GM23338 (cell line): ENCODE measurements around the gene DYNC2H1. TPM values are rescaled to one million over a fixed set of nuclear protein-coding genes. Genes with fewer than 3 reads are reported as not detected.

Source experiments
- ATAC-seq: fragments of 200-7000 bp; cut with Tn5 transposase; 3 replicates; pipeline ENCODE4 v1.9.1; 2020
- DNase-seq: peaks from one replicate; pipeline ENCODE4 v3.0.0-alpha.2; 2015; ENCODE audit warnings: low spot score
- H2AFZ ChIP-seq: fragments of 200-600 bp; sonication (generic); 2 replicates; pipeline ENCODE4 v1.8.0; 2016; ENCODE audit warnings: antibody characterized with exemption, mild to moderate bottlenecking, moderate library complexity
- H3F3A ChIP-seq: fragments of 200-600 bp; sonication (generic); replicated peaks from 2 replicates; pipeline ENCODE4 v1.8.0; 2017; ENCODE audit warnings: antibody characterized with exemption, mixed run types, low read depth
- H3K27ac ChIP-seq: fragments of 200-600 bp; sonication (generic); 2 replicates; pipeline ENCODE4 v1.6.1; 2016; ENCODE audit warnings: low read depth
- H3K27me3 ChIP-seq: fragments of 200-600 bp; sonication (generic); 2 replicates; pipeline ENCODE4 v1.8.0; 2016; ENCODE audit warnings: mild to moderate bottlenecking, mixed run types, moderate library complexity; ENCODE audit not compliant: insufficient read depth
- H3K36me3 ChIP-seq: fragments of 200-600 bp; sonication (generic); 2 replicates; pipeline ENCODE4 v1.8.0; 2016; ENCODE audit warnings: mild to moderate bottlenecking; ENCODE audit not compliant: insufficient read depth
- H3K4me1 ChIP-seq: fragments of 200-600 bp; sonication (generic); 2 replicates; pipeline ENCODE4 v1.8.0; 2016; ENCODE audit warnings: mild to moderate bottlenecking, moderate library complexity; ENCODE audit not compliant: insufficient read depth
- H3K4me2 ChIP-seq: fragments of 200-600 bp; sonication (generic); 2 replicates; pipeline ENCODE4 v1.7.1; 2017; ENCODE audit warnings: mixed run types
- H3K4me3 ChIP-seq: fragments of 200-600 bp; sonication (generic); 2 replicates; pipeline ENCODE4 v1.6.1; 2016; ENCODE audit warnings: mixed run types
- H3K79me2 ChIP-seq: fragments of 200-600 bp; sonication (generic); replicated peaks from 2 replicates; pipeline ENCODE4 v1.8.0; 2017; ENCODE audit warnings: mild to moderate bottlenecking; ENCODE audit not compliant: insufficient read depth
- H3K9me2 ChIP-seq: fragments of 200-600 bp; sonication (generic); 2 replicates; pipeline ENCODE4 v1.8.0; 2017; ENCODE audit not compliant: insufficient read depth
- H4K20me1 ChIP-seq: fragments of 200-600 bp; sonication (generic); replicated peaks from 2 replicates; pipeline ENCODE4 v1.8.0; 2017; ENCODE audit warnings: mild to moderate bottlenecking; ENCODE audit not compliant: insufficient read depth
- H3K27ac Mint-ChIP-seq: 2 replicates; pipeline ENCODE4 v1.8.0; 2020; ENCODE audit warnings: inconsistent platforms, mild to moderate bottlenecking, moderate library complexity, mixed read lengths
- H3K27me3 Mint-ChIP-seq: 3 replicates; pipeline ENCODE4 v1.8.0; 2022; ENCODE audit warnings: low read depth, mild to moderate bottlenecking, moderate library complexity, mixed read lengths, inconsistent platforms; ENCODE audit not compliant: insufficient read depth, poor library complexity
- H3K36me3 Mint-ChIP-seq: 3 replicates; pipeline ENCODE4 v1.8.0; 2021; ENCODE audit warnings: low read depth, mild to moderate bottlenecking, inconsistent platforms, moderate library complexity, mixed read lengths
- H3K4me1 Mint-ChIP-seq: 3 replicates; pipeline ENCODE4 v1.8.0; 2020; ENCODE audit warnings: mild to moderate bottlenecking, inconsistent platforms, mixed read lengths
- H3K4me3 Mint-ChIP-seq: 3 replicates; pipeline ENCODE4 v1.8.0; 2021; ENCODE audit warnings: moderate library complexity, mild to moderate bottlenecking, inconsistent platforms, mixed read lengths
- H3K9me3 Mint-ChIP-seq: 3 replicates; pipeline ENCODE4 v1.8.0; 2020; ENCODE audit warnings: moderate library complexity, mild to moderate bottlenecking, inconsistent platforms, mixed read lengths
- CREB1 ChIP-seq: fragments of 250-450 bp; sonication (Bioruptor Pico); IDR thresholded peaks from 2 replicates; pipeline ENCODE4 v1.5.0; 2020; ENCODE audit warnings: low read depth, mild to moderate bottlenecking, moderate library complexity
- EZH2 ChIP-seq: fragments of 200-600 bp; sonication (generic); IDR thresholded peaks from one replicate; pipeline ENCODE4 v1.8.0; 2017; ENCODE audit warnings: antibody characterized with exemption, mild to moderate bottlenecking, low read depth; ENCODE audit not compliant: unreplicated experiment
- EZH2phosphoT487 ChIP-seq: fragments of 200-600 bp; sonication (generic); IDR thresholded peaks from one replicate; pipeline ENCODE4 v1.8.1; 2018; ENCODE audit warnings: antibody characterized with exemption; ENCODE audit not compliant: unreplicated experiment
- JUNB ChIP-seq: IDR thresholded peaks from one replicate; pipeline ENCODE4 v1.6.1; 2016; ENCODE audit warnings: antibody characterized with exemption; ENCODE audit not compliant: unreplicated experiment
- POLR2AphosphoS5 ChIP-seq: IDR thresholded peaks from 2 replicates; pipeline ENCODE4 v1.6.1; 2016; ENCODE audit warnings: antibody characterized with exemption, low read depth
- STAT1 ChIP-seq: IDR thresholded peaks from one replicate; pipeline ENCODE4 v1.6.1; 2016; ENCODE audit warnings: antibody characterized with exemption; ENCODE audit not compliant: unreplicated experiment
- ZNF114 ChIP-seq: fragments of 250-450 bp; sonication (Bioruptor Pico); IDR thresholded peaks from 2 replicates; pipeline ENCODE4 v1.5.0; 2020; ENCODE audit warnings: mild to moderate bottlenecking, moderate library complexity
- ZNF331 ChIP-seq: fragments of 250-450 bp; sonication (Bioruptor Pico); IDR thresholded peaks from 2 replicates; pipeline ENCODE4 v1.5.0; 2020; ENCODE audit warnings: low read depth, mild to moderate bottlenecking, moderate library complexity
- polyA plus RNA-seq: library from polyadenylated mRNA; unstranded; fragments of >200 nt; fragmentation: Nextera tagmentation; extraction: Ambion mirVana; gene quantifications from 2 replicates; pipeline ENCODE4 v1.2.1, GENCODE V29; 2016
- total RNA-seq: library from RNA; depleted of rRNA; stranded (reverse); fragments of >200 nt; shearing (Covaris generic); gene quantifications from 2 replicates; pipeline ENCODE4 v1.2.3, GENCODE V29; 2014
- TF ChIP-seq, protein P1 (sequence below): IDR thresholded peaks from 2 replicates; pipeline ENCODE4 v1.6.1; 2016; ENCODE audit warnings: antibody characterized with exemption
- TF ChIP-seq, protein P2 (sequence below), 2 experiments: fragments of 200-600 bp in 1 of 2; sonication (generic) in 1 of 2; conservative IDR thresholded peaks; 2 replicates each; pipeline versions ENCODE4 v1.5.1 to v1.6.1; 2016 to 2017; ENCODE audit warnings: antibody characterized with exemption in 2 of 2, low read depth in 2 of 2, mild to moderate bottlenecking in 2 of 2, moderate library complexity in 1 of 2
- TF ChIP-seq, protein P3 (sequence below): fragments of 250-450 bp; sonication (Bioruptor Pico); IDR thresholded peaks from 2 replicates; pipeline ENCODE4 v1.5.0; 2020; ENCODE audit warnings: mild to moderate bottlenecking, moderate library complexity

DYNC2H1 gene
- total and polyA plus RNA-seq, 2 experiments from 2014 or later: 19.3 to 22.5 TPM

DNA sequence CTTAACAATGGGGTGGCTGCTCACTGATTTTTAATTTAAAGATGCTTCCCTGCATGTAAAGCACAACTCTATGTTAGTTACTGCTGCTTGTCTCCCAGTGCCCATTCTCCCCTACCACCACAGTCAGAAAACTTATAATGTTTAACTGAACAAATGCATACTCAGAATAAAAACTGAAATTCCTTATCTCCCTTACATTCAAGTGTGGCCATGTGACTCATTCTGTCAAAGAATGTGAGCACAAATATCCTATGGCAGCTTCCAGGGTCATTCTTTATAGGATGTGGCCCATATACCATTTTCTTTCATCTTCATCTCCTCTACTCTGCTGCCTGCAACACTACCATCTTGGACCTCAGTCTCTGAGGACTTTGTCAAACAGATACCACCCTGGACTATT is 374.8 kb downstream of the DYNC2H1 start:
- no peak overlapping the region; the same call in 1 of the 2 replicates for H2AFZ ChIP-seq
- peaks cover 10% of the 10 kb centered on the region; the same call in 1 of the 2 replicates for H3K9me2 ChIP-seq
- H3K4me1 ChIP-seq: 0 out of 2 replicates have a peak, but pooled peaks cover 4% of the 10 kb centered on the region
- no peaks in the 10 kb centered on the region for H4K20me1 ChIP-seq
- peaks cover 15% of the 10 kb centered on the region for H3K36me3 Mint-ChIP-seq
- no peaks in the 10 kb centered on the region for H3K27me3 Mint-ChIP-seq
- ATAC-seq: no peak
- no peak overlapping the region for H3K4me3 Mint-ChIP-seq
- no peak overlapping the region; the same call in 1 of the 2 replicates for H3K27ac Mint-ChIP-seq
- H3K27me3 ChIP-seq: no peaks in the 10 kb centered on the region
- H3K27ac ChIP-seq: no peak overlapping the region
- no peaks in the 10 kb centered on the region for H3K79me2 ChIP-seq
- DNase-seq: no peak
- TF ChIP-seq STAT1: no peak
- TF ChIP-seq EZH2phosphoT487: no peak
- TF ChIP-seq POLR2AphosphoS5: no peak
- no peak for TF ChIP-seq ZNF331 (CRISPR knock-in tag)
- no peak for TF ChIP-seq EZH2
- no peak overlapping the region for H3K4me3 ChIP-seq
- peaks cover 22% of the 10 kb centered on the region; the same call in 2 of the 3 replicates for H3K9me3 Mint-ChIP-seq
- H3K4me1 Mint-ChIP-seq: peaks cover 10% of the 10 kb centered on the region
- H3K36me3 ChIP-seq: no peaks in the 10 kb centered on the region
- no peak overlapping the region for H3K4me2 ChIP-seq
- H3F3A ChIP-seq: no peaks in the 10 kb centered on the region

DNA sequence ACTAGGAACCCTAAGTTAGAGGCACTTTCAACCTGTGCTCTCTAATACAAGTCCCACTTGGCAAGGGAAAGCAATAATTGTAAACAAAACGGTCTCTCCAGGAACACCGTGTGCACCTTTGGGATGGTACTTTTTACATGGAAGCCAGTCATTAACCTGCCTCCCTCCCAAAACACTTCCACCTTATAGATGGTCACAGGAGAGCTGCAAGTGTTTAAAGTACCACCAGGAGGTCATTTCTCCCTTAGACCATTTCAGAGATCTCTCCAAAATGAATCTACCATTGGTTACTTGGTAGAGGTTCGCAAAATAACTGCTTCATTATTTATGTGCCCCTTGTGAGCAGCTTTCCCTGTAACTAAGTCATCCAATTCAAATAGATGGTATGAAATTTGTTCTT is 375.3 kb downstream of the DYNC2H1 start:
- H3K27me3 Mint-ChIP-seq: no peaks in the 10 kb centered on the region
- H3K4me2 ChIP-seq: no peak overlapping the region
- H4K20me1 ChIP-seq: no peaks in the 10 kb centered on the region
- no peaks in the 10 kb centered on the region for H3K27me3 ChIP-seq
- 0 out of 2 replicates have a peak, but pooled peaks cover 4% of the 10 kb centered on the region for H3K4me1 ChIP-seq
- no peak overlapping the region for H3K27ac ChIP-seq
- H3K9me2 ChIP-seq: peaks cover 10% of the 10 kb centered on the region; the same call in 1 of the 2 replicates
- no peaks in the 10 kb centered on the region for H3K79me2 ChIP-seq
- H3K4me3 ChIP-seq: no peak overlapping the region
- H3K4me1 Mint-ChIP-seq: peaks cover 10% of the 10 kb centered on the region
- H3K4me3 Mint-ChIP-seq: no peak overlapping the region
- ATAC-seq (no peak), DNase-seq (peak; percentile 30)
- H3K36me3 ChIP-seq: peaks cover 4% of the 10 kb centered on the region; the same call in 1 of the 2 replicates
- peaks cover 20% of the 10 kb centered on the region for H3K36me3 Mint-ChIP-seq
- H3K27ac Mint-ChIP-seq: no peak overlapping the region
- H2AFZ ChIP-seq: peak overlapping the region; percentile 80; the same call in 1 of the 2 replicates
- H3K9me3 Mint-ChIP-seq: peaks cover 27% of the 10 kb centered on the region
- no peaks in the 10 kb centered on the region for H3F3A ChIP-seq
- TF ChIP-seq, protein P1, sequence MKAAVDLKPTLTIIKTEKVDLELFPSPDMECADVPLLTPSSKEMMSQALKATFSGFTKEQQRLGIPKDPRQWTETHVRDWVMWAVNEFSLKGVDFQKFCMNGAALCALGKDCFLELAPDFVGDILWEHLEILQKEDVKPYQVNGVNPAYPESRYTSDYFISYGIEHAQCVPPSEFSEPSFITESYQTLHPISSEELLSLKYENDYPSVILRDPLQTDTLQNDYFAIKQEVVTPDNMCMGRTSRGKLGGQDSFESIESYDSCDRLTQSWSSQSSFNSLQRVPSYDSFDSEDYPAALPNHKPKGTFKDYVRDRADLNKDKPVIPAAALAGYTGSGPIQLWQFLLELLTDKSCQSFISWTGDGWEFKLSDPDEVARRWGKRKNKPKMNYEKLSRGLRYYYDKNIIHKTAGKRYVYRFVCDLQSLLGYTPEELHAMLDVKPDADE: no peak
- TF ChIP-seq, protein P2, sequence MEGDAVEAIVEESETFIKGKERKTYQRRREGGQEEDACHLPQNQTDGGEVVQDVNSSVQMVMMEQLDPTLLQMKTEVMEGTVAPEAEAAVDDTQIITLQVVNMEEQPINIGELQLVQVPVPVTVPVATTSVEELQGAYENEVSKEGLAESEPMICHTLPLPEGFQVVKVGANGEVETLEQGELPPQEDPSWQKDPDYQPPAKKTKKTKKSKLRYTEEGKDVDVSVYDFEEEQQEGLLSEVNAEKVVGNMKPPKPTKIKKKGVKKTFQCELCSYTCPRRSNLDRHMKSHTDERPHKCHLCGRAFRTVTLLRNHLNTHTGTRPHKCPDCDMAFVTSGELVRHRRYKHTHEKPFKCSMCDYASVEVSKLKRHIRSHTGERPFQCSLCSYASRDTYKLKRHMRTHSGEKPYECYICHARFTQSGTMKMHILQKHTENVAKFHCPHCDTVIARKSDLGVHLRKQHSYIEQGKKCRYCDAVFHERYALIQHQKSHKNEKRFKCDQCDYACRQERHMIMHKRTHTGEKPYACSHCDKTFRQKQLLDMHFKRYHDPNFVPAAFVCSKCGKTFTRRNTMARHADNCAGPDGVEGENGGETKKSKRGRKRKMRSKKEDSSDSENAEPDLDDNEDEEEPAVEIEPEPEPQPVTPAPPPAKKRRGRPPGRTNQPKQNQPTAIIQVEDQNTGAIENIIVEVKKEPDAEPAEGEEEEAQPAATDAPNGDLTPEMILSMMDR (conservative IDR thresholded peaks at IDR 0.05; ENCODE audit: low read depth in 2 of 2): peak; percentile 20 to 42
- TF ChIP-seq ZNF114 (CRISPR knock-in tag) (no peak), POLR2AphosphoS5 (no peak), STAT1 (no peak), CREB1 (CRISPR knock-in tag) (no peak), JUNB (no peak)
- TF ChIP-seq, protein P3, sequence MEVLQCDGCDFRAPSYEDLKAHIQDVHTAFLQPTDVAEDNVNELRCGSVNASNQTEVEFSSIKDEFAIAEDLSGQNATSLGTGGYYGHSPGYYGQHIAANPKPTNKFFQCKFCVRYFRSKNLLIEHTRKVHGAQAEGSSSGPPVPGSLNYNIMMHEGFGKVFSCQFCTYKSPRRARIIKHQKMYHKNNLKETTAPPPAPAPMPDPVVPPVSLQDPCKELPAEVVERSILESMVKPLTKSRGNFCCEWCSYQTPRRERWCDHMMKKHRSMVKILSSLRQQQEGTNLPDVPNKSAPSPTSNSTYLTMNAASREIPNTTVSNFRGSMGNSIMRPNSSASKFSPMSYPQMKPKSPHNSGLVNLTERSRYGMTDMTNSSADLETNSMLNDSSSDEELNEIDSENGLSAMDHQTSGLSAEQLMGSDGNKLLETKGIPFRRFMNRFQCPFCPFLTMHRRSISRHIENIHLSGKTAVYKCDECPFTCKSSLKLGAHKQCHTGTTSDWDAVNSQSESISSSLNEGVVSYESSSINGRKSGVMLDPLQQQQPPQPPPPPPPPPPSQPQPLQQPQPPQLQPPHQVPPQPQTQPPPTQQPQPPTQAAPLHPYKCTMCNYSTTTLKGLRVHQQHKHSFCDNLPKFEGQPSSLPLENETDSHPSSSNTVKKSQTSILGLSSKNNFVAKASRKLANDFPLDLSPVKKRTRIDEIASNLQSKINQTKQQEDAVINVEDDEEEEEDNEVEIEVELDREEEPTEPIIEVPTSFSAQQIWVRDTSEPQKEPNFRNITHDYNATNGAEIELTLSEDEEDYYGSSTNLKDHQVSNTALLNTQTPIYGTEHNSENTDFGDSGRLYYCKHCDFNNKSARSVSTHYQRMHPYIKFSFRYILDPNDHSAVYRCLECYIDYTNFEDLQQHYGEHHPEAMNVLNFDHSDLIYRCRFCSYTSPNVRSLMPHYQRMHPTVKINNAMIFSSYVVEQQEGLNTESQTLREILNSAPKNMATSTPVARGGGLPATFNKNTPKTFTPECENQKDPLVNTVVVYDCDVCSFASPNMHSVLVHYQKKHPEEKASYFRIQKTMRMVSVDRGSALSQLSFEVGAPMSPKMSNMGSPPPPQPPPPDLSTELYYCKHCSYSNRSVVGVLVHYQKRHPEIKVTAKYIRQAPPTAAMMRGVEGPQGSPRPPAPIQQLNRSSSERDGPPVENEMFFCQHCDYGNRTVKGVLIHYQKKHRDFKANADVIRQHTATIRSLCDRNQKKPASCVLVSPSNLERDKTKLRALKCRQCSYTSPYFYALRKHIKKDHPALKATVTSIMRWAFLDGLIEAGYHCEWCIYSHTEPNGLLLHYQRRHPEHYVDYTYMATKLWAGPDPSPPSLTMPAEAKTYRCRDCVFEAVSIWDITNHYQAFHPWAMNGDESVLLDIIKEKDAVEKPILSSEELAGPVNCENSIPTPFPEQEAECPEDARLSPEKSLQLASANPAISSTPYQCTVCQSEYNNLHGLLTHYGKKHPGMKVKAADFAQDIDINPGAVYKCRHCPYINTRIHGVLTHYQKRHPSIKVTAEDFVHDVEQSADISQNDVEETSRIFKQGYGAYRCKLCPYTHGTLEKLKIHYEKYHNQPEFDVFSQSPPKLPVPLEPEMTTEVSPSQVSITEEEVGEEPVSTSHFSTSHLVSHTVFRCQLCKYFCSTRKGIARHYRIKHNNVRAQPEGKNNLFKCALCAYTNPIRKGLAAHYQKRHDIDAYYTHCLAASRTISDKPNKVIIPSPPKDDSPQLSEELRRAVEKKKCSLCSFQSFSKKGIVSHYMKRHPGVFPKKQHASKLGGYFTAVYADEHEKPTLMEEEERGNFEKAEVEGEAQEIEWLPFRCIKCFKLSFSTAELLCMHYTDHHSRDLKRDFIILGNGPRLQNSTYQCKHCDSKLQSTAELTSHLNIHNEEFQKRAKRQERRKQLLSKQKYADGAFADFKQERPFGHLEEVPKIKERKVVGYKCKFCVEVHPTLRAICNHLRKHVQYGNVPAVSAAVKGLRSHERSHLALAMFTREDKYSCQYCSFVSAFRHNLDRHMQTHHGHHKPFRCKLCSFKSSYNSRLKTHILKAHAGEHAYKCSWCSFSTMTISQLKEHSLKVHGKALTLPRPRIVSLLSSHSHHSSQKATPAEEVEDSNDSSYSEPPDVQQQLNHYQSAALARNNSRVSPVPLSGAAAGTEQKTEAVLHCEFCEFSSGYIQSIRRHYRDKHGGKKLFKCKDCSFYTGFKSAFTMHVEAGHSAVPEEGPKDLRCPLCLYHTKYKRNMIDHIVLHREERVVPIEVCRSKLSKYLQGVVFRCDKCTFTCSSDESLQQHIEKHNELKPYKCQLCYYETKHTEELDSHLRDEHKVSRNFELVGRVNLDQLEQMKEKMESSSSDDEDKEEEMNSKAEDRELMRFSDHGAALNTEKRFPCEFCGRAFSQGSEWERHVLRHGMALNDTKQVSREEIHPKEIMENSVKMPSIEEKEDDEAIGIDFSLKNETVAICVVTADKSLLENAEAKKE (CRISPR knock-in tag): no peak
